WI38 (cell line): ENCODE data around the gene RBMS1.

Source experiments
- H3K4me3 ChIP-seq: 2 replicates; pipeline ENCODE4 v1.5.1; 2011; ENCODE audit warnings: low read depth, mild to moderate bottlenecking, control low read depth, low read length
- TF ChIP-seq, protein P1 (sequence below): IDR thresholded peaks from 2 replicates; pipeline ENCODE4 v1.5.1; 2012; ENCODE audit warnings: low read depth, mild to moderate bottlenecking, control low read depth, low read length

Gene RBMS1

DNA sequence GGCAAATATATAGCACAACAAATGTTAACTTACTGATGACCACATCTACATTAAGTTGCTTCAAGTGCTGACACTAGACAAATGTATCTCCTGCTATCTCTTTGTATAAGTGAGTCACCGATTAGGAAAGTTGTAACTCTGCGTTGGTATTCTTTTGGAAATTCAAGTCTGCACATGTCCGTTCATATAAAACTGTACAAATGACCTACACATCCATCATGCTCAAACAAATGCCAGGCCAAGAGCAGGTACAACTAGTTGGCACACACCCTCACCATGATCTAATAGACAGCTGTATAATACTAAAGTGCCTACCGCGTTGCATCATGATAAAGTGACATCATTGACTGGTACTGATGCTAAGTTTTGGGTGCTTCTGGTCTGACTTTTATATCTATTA lies 141.1 kb downstream of the RBMS1 start:
- no peak overlapping the region for H3K4me3 ChIP-seq

DNA sequence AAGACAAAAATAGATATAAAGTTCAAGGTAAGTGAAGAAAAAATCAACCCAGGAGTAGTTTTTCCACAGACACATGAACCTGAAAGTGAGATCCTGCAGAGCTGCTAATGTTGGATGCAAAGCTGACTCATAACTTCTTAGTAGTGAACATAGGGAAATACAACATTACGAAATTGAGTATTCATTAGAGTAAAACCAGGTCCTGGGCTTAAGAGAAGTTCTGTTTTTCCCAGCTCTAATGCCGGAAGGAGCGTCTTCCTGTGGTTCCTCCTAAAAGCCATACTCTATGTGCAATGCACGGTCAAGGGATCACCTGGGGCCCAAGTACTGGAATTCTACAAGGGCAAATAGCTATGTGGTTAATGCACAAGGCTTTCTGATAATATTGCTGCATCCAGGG lies 141.7 kb downstream of the RBMS1 start:
- H3K4me3 ChIP-seq = no peak overlapping the region
- TF ChIP-seq, protein P1, sequence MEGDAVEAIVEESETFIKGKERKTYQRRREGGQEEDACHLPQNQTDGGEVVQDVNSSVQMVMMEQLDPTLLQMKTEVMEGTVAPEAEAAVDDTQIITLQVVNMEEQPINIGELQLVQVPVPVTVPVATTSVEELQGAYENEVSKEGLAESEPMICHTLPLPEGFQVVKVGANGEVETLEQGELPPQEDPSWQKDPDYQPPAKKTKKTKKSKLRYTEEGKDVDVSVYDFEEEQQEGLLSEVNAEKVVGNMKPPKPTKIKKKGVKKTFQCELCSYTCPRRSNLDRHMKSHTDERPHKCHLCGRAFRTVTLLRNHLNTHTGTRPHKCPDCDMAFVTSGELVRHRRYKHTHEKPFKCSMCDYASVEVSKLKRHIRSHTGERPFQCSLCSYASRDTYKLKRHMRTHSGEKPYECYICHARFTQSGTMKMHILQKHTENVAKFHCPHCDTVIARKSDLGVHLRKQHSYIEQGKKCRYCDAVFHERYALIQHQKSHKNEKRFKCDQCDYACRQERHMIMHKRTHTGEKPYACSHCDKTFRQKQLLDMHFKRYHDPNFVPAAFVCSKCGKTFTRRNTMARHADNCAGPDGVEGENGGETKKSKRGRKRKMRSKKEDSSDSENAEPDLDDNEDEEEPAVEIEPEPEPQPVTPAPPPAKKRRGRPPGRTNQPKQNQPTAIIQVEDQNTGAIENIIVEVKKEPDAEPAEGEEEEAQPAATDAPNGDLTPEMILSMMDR = no peak

More for the DNA sequence above, 141.1 kb downstream of the RBMS1 start:
- TF ChIP-seq, protein P1 = no peak

DNA sequence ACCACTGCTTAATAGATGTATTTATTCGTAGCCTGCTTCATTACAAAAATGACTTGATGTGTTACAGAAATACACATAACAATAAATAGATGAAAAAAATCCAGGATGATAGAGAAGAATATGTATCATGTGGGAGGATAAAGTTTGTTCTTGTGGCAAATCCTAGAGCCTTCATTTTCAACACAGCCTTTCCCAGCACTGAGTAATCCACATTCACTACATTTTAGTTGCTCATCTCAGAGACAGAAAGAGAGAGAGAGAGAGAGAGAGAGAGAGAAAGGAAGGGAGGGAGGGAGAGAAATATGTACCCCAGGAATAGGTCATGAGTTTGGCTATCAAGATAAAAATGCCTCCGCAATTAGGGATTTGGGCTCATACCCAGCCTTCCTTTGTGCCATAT lies 144.3 kb downstream of the RBMS1 start:
- H3K4me3 ChIP-seq = no peak overlapping the region
- TF ChIP-seq, protein P1 = no peak

DNA sequence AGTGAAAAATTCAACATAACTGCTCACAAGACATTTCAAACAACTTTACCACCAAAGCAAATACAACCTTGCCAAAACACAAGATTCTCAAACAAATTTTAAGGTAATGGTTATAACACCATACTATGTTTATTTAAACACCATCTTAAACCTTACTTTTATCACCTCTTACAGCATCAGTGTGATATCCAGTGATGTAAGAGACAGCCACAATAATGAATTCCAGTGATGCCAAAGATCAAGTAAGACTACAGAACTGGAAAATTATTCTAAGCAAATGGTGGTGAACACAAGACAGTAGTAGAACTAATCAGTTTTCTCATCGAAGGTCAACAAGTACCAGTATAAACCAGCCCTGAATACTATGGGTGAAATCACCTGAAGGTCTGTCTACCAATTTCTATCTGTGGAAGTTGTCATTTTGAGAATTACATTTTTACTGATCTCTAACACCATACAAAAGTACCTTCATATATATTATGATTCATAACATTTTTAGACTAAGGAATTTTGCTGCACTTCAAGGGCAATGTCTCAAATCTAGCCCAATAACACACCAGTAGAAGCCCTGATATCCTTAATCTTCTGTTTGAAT lies 146.2 kb downstream of the RBMS1 start:
- TF ChIP-seq, protein P1 = no peak
- no peak overlapping the region for H3K4me3 ChIP-seq

DNA sequence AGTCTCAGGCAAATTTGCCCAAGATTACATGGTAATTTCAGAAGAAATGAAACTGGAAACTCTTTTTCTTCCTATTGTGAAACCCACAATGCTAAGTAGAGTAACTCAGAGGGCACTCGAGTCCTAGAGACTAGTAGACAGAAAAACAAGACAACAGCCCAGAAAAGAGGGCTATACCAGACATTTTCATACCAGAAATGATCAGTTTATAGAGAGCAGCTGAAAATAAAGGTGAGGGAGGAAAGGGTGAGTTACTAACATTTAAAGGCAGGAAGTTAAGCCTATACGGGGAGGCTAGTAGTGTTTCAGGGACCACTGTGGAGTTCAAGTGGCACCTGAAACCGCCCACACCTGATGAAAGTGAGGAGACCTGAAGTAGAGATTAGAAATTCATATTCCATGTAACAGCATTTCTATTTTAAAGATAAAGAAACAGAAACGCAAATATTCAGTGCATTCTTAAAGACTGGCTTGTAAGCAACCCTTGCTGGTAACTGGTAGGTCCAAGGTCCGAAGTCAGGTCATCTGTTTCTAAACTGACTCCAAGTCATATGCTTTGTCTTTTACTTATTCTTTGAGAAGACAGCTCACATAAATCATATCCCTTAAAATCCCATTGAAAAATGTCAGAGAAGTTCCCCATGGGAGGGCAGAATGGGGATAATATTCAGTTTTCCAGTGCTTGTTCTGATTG lies 148.4 kb downstream of the RBMS1 start:
- no peak overlapping the region for H3K4me3 ChIP-seq
- TF ChIP-seq, protein P1 = no peak

DNA sequence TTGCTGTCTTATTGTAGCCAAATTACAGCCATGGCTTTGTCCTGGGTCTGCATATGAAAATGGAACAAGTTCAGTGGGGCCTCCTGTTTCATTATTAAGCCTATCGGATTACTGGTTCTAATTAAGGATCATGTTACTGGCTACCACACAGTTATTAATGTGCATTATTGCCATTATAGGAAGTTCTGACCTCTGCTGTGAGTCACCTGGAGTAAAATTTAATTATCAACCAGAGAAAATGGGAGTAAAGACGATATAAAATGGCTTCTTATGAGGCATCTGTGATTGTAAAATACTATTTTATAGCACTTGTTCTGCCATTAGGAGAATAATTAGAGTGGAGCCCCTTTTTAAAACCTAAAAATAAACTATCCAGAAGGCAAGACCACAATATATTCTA lies 150.2 kb downstream of the RBMS1 start:
- TF ChIP-seq, protein P1 = no peak

DNA sequence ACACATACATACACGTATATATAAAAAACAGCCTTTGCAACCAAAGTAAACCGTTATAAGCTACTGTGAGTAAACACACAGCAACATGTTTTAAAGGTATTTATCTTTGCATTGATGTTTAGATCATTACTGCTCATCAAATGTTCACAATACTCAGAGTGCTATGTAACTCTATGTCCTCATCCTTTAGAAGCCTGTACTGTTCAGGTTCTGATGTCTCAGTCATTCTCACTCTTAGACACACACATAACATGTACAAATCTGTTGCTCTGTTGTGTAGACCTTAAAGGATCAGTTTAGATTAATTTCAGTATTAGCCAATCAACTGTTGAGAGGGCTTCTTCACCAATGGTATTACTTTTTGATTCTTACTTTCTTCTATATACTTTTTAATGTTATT lies 153.9 kb downstream of the RBMS1 start:
- TF ChIP-seq, protein P1 = no peak
- no peak overlapping the region for H3K4me3 ChIP-seq

More for the DNA sequence above, 150.2 kb downstream of the RBMS1 start:
- H3K4me3 ChIP-seq = no peak overlapping the region
